Activated T-cell treated with anti-CD3 and anti-CD28 coated beads, Interleukin-2, amount 50 U/mL, for 48 hours (primary cell): ENCODE data around the gene ARHGEF7.
A peak's percentile ranks its signal among the peaks of the same experiment; 100 is the strongest.

Source experiments
- DNase-seq, 2 experiments: peaks; one replicate each; pipeline ENCODE4 v3.0.0-alpha.2; 2020

The ARHGEF7 gene

DNA sequence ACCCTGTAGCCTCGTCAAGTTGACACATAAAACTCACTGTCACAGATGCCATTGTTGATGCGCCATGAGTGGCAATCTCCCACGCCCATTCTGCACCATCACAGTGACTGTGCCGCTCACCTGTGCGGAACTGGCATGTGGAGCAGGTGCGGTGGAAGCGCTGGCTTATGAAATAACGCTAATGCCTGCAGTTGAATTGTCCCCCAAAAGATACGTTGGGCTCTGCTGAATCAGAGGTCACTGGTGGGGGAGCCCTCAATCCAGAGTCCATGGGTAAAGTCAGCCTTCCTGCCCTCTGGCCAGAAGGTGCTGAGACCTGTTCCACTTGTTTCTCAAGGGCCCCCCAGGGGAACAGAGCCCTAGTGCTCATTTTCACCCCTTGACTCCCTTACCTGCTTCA lies 2.9 kb upstream of the ARHGEF7 start:
- no peak for DNase-seq

DNA sequence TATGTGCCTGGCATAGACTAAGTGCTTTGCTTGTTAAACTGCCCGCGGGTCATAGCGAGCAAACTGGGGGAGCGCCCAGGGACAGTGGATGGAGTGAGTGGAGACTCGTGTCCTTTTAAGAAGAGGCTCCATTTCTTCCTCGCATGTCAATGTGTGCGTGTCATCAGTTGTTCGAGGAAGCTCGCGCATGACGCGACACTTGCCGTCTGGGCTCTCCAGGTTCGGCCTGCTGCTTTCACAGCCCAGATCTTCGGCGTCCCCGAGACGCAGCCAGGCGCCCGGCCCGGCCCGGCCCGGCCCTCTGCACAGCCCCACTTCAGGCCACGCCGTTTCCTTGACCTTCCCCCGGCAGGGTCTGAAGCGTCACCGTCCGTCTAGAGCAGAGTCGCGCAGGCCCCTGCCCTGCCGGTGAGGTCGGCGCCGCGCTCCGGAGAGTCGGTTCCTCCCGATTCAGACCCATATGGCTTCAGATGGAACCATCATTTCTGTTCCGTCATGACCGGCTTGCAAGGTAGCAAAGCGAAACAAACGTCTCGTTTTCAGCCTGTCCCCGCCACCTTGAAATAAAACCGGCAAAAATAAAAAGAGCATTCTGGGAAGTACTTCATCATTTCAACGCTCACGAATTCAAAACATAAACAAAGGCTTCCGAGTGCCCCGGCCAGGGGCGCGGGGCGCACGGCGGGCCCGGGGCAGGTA lies 599 bp upstream of the ARHGEF7 start:
- peak; percentile 31 to 37 for DNase-seq

DNA sequence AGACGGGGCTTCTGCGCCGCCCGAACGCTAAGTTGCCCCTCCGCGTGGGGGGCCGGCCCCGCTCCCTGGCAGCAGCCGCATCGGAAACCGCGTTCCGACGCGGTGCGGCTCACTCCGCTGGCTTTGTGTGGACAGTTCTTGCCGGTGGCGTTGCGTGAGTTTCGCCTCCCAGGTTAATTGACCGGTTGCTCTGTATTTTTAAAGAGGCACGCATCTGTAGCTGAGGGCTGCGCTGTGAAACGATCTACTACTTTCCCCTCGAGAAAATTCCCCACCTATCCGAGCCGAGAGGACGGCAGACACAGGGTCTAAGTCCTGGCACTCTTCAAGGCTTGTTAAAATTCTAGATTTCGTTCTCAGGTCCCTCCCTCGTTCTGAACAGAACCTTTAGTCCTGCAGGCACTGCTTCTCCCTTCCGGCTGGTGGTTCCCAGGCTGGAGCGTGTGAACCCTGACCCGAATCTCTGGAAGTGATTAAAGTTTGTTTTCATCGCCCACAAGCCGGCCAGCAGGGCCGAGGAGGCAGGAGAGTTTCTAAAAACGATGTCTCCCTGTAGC lies 933 bp downstream of the ARHGEF7 start:
- no peak for DNase-seq

DNA sequence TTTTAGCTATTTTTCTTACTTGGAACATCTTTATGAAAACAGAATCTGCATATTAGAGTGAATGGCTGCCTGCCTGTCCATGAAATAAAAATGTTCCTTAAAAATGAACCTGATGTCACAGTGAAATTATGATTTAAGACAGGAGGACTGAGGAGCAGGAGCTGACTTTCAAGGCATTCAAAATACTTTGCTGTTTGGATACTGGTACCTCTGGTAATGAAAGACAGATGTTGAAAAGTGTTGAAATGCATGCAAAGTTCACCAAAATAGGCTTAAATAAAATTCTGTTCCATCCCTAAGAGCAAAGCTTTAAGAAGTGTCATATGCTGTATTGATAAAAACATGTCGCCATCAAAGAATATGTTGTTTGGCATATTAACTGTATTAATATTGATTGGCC lies 1.7 kb downstream of the ARHGEF7 start:
- DNase-seq, result no peak

DNA sequence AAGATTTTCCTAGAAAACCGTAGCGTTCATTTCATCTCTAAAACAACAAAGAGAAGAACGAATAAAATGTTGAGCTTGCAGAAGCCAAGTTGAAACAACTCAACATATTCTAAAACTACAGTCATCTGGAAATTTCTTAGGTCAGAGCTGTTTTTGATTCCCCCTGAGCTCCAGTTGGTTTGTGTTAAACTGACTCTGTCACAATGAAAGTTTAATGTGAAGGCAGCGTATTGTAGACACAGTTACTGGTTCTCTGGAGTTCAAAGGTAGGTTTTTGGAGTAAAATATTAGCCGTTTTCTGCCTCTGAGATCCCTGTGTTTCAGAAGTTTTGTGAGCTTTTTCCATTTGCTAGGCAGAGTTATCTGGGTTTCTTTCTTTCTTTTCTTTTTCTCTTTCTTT lies 2.2 kb downstream of the ARHGEF7 start:
- DNase-seq, result no peak

- no peak for DNase-seq
These were observed 2.9 kb downstream of the ARHGEF7 start for GRCh38 chr13:111117961-111118360.

- DNase-seq, result no peak
These were observed 3.9 kb downstream of the ARHGEF7 start for GRCh38 chr13:111118898-111119607.

DNA sequence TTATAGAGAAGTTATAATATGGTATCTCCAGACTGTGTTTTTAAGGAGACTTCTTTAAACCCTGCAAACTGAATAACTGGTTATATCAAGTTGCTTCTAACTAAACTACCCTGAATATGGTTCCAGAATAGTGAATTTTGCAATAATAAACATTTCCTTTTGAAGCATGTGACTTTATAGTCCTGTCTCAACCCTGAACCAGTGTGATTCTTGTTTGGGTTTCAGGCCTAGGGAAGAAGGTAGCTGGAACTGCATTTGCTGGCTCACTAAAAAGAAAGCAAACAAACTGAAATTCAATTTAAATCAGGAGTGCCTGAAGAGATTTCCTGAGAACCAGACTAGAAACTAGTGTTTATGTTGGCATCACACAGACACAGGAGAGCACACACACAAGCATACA lies 4.9 kb downstream of the ARHGEF7 start:
- DNase-seq, result no peak

GRCh38 chr13:111120422-111120821 lies 5.3 kb downstream of the ARHGEF7 start:
- no peak for DNase-seq

DNA sequence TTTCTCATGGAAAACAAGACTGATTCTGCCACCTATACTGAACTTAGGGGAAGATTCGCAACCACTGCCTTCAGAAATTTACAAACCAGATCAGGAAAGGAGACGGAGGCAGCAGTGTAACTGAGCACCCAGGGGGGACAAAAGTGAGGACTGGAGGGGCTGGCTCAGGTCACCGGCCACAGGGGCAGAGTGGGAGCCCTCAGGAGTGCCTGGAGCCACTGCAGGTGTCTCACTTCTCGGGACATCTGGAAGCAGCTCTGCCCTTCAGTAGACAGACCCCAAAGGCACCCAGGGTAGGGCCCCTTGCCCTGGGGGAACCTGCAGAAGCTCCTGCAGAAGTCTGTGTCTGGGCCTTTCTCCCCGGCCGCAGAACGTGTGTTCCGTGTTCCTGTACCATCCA lies 5.8 kb downstream of the ARHGEF7 start:
- DNase-seq, result no peak

GRCh38 chr13:111121506-111121905 lies 6.4 kb downstream of the ARHGEF7 start:
- DNase-seq, result no peak

GRCh38 chr13:111122056-111122455 lies 6.9 kb downstream of the ARHGEF7 start:
- no peak for DNase-seq

DNA sequence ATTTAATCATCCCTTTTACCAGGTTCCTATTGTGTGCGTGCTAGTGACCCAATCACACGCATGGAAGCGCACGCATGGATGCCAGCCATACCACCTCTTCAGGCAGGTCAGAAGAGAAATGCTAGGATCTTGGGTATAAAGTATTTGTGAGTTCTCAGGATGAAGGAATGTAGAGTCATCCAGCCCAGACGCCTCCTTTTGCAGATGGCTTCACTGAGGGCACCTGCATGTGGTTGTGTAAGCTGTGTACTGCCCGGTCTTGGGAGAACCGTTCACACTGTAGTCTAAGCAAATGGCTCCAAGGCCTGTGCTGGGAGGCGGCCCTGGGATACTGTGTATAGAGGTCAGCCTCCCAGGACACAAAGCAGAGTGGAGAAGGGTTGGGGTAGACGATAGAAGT lies 7.5 kb downstream of the ARHGEF7 start:
- DNase-seq, result no peak

GRCh38 chr13:111123221-111123620 lies 8.1 kb downstream of the ARHGEF7 start:
- no peak for DNase-seq

GRCh38 chr13:111123649-111124048 lies 8.5 kb downstream of the ARHGEF7 start:
- DNase-seq, result no peak

DNA sequence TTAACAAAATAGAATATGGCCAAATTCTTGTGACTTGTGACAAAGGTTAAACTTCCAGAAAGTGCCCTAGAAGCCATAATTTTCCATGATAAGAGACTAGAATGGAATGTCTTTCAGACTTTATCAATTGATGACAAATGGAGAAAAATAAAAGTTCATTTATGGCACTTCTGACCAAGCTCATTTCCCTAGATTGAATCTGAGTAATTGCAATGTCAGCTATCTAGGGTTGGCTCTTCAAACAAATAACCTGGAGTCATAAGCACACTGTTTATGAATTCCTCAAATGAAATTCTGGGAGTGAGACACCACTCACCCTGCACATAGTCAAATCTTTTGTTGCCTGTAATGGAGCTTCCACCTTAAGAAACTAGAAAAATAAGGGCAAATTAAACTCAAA lies 11.4 kb downstream of the ARHGEF7 start:
- DNase-seq, result no peak

DNA sequence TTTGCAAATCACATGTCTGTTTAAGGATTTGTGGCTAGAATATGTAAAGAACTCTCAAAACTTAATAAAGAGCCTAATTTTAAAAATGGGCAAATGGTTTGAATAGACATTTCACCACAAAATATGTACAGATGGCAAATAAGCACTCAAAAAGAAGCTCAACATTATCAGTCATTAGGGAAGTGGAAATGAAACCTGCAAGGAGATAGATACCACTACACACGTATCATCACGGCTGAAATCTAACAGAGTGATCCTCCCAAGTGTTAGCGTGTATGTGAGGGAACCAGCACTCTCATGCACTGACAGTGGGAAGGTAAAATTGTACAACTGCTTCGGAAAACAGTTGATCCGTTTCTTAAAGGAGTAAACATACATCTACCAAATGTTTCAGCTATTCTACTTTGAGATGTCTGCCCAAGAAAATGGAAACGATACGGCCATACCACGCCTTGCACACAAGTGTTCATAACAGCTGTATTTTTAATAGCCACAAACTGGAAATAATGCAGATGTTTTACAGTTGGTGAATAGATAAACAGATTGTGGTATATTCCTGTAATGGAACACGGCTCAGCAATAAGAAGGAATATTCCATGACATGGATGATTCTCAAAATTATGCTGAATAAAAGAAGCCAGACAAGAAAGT lies 14.5 kb downstream of the ARHGEF7 start:
- DNase-seq, result no peak

DNA sequence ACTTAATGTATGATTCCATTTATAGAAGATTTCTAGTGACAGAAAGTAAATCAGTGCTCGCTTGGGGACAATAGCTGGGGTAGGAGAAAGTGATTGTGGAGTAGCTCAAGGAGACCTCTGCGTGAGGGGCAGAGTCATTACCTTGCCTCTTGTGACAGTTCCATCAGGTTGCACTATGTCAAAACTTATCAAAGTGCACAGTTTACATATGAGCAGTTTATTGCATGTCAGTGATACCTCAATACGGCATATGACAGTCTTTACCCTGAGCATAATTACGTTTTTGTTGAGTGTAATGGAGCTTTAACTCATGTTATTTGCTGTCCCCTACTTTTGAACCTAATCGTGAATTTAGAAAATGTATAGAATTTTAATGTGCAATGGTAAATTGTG lies 15.0 kb downstream of the ARHGEF7 start:
- DNase-seq, result no peak

- no peak for DNase-seq
These were observed 15.9 kb downstream of the ARHGEF7 start for GRCh38 chr13:111131048-111131447.

GRCh38 chr13:111131611-111132010 lies 16.5 kb downstream of the ARHGEF7 start:
- DNase-seq, result no peak

DNA sequence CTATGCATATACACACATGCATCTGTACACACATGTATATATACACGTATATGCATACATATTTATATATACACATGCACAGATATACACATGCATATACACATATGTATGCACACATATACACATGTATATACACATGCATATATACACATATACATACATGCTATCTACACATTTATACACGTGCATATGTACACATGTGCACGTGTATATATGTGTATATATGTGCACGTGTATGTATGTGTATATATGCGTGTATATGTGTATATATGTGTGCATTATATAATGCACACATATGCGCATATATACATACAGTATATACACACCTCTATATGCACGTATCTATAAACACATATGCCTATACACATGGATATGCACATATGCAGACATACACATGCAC lies 17.8 kb downstream of the ARHGEF7 start:
- DNase-seq, result no peak

DNA sequence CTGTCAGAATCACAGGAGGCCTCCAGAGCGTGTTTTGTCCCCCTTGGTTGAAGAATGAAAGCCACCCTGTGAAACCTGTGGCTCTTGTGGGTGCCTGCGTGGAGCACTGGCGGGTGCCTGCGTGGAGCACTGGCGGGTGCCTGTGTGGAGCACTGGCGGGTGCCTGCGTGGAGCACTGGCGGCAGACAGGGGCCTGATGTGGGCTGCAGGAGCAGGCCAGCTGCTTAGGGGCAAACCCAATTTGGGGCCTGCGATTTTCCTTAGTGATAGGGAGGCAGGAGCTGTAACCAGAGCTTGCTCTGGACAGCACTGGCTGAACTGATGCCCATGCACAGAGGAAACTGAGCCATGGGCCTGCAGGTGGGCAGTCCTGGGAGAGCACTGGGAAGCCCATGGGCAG lies 24.3 kb downstream of the ARHGEF7 start:
- no peak for DNase-seq

- DNase-seq, result no peak
These were observed 24.9 kb downstream of the ARHGEF7 start for GRCh38 chr13:111139873-111140561.
